GM19455 (cell line): Measurements from ENCODE around the gene RMRP.

Experiments used
- ATAC-seq: cut with Tn5 transposase; IDR thresholded peaks from one replicate; pipeline ENCODE4 v1.9.1; 2021; ENCODE audit not compliant: unreplicated experiment

The RMRP gene

DNA sequence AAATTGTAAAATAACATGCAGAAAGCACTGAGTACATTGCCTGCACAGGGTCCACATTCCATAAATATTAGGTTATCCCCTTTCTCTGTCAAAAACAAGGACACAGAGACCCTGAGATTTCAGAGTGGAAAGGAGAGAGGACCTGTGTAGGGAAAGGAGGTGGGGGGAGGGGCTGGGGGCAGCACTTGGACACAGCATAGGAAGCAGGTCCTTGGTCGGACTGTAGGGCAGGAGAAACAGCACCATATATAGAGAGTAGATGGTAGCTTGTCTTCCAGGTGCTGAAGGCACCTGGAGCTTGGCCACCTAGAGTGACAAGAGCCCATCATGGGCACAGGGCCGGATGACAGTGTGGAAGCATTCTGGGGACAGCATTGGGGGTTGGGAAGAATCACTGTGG is 29.5 kb upstream of the RMRP start:
- ATAC-seq = no peak

DNA sequence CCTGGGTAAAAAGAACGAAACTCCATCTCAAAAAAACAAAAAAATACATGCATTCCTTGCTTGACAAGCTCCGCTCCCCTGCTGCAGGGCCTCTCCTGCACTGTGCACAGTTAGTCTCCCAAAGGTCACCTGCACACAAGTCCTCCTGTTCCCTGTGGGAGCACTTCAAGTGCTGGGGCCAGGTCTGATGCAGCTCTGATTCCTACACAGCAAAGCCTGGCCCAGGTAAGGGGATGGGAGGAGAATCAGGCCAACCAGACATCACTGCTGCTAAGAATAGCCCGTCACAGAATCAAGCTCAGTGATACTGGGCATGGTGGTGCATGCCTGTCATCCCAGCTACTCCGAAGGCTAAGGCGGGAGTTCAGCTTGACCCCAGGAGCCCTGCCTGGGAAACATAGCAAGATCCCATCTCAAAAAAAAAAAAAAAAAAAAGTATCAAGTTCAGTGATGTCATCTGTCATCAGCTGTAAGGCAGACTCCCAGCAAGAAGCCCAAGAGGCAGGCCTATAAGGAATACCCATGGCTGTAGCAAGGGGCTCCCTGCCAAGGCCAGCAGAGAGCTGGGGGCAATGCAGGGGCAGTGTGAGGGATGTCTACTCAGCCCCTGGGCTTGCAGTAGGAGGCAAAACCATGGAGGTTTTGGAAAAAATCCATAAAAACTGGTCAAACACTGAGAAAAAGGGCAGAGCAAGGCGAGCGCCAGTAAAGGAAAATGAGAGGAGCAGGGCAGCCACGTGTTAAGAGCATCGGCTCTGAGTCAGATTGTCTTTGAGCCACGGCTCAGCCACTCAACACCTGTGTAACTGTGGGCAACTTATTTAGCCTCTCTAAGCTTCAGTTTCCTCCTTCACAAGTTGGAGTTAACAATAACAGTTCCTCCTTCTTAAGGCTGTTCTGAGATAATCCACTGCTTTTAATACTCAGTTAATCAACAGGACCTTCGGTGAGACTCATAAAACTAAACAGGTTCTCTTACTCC is 28.7 kb upstream of the RMRP start:
- no peak for ATAC-seq

DNA sequence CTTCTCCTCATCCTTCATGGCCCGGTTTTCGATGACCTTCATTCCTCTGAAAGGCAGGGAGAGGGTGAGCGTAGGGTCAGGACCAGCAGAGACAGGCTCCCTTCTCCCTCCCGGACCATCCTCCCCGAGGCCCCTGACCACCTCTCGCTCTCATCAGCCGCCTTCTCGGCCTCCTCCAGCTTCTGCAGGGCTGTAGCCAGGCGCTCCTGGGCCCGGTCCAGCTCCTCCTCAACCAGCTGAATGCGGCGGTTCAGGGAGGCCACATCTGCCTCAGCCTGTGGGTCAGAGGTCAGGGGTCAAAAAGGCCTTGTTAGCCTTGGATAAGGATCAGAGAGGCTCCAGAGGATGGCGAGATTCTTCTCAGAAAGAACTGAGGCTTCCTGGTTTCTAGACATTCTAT is 27.7 kb upstream of the RMRP start:
- ATAC-seq = no peak

DNA sequence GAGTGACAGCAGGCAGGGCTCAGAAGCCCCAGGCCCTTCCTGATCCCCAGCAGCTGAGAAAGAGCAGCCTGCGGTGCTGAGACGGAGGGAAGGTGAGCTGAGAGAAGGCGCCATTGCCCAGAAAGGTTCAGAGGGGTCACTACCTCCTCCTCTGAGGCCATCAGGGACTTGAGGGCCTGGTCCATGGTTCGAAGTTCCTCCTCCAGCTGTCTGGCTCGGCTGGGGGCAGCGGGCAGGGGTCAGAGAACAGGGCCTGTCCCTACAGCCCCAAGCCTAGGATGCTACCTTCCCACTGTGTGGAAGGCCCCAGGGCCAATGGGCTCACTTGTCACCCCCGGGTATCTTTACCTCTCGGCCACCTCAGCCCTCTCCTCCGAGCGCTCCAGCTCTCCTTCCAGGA is 27.1 kb upstream of the RMRP start:
- no peak for ATAC-seq

DNA sequence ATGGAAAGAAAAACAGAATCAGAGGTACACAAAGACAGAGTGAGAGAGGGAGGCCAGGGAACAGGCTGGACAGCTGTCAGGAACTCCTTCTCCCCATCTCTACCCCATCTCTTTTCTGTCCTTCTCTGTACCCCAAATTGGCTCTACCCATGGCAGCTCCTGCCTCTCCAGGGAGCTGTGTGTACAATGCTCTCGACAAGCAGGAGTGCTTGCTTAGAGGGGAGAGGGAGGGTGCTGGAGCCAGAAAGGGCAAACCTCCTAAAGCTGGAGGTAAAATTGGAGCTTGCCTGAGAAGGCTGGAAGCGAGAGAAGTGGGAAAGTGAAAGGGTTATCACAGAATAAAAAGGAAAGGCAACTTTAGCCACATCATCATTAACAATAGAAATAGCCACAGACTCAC is 25.5 kb upstream of the RMRP start:
- ATAC-seq = no peak

DNA sequence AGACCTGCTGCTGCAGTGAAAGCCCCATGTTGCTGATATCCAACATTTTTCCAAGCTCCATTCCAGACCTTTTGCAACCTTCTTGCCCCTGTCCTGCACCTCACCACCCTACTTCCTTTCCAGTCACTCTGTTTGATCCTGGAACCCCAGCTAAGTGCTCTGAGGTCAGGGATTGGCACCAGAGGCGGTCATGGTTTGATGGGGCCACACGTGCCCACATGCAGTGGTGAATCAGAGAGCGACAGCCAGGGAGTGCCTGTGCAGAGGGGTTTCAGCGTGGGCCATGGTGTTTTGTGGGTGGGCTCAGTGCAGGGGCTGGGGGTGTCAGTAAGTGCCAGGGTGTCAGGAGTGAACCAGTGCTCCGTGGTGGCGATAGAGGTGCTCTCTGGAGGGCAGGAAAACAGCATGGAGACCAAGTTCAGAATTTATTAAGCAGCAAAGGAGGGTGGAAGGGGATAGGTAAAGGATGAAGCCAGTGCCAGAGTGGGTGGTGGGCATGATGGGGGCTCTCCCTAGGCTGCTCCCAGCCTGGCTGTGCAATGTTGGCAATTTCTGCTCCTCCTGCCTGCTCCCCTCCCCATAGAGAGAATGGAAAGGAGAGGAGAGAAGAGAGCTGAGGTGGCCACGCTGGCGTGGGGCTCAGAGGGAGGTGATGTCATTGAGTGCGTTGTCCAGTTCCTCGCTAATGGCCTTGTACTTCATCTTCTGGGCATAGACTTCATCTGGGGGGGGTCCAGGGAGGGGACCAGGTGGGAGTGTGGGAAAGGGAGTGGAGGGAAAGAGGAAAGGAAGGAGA is 24.9 kb upstream of the RMRP start:
- ATAC-seq = no peak

DNA sequence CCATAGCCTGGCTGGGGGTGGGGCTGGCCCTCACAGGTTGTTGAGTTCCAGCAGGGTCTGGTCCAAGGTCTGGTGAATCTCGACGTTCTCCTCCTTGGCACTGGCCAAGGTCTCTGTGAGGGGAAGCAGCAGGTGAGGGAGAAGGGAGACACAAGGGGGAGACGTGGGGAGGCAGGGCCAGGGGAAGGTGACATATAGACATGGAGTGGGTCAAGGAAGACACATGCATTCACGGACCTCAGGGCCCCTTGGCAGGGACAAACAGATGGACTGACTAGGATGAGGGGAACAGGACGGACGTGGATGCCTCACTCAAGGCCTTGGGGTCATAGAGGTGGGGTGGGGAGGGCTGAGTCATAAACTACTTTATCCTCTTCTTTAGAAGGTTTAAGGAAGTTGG is 24.2 kb upstream of the RMRP start:
- no peak for ATAC-seq

DNA sequence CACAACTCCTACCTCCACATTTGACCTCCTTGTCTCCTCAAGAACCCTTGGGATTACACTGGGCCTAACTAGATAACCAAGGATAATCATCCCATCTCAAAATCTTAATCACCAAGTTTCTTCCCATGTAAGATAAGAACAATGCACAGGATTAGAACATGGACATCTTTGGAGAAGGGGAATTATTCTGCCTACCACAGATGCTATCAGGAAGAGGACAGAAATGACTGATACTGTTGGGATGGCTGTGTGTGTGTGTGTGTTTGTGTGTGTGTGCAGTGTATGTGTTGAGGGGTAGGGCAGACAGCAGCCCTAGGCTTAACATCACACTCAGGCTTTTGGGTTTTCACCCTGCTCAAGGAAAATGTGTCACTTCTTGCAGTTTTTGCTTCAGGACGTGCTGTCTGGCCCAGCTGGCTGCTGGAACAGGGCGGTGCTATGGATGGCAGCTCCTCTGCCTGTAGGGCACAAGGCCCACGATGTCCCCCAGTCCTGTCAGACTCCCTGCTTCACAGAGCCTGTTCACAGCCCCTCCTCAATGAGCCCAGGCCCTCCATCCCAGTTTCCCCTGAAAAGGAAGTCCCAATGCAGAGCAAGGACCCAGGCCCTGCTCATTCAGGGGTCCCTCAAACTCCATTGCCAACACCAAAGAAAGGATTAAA is 23.7 kb upstream of the RMRP start:
- no peak for ATAC-seq

DNA sequence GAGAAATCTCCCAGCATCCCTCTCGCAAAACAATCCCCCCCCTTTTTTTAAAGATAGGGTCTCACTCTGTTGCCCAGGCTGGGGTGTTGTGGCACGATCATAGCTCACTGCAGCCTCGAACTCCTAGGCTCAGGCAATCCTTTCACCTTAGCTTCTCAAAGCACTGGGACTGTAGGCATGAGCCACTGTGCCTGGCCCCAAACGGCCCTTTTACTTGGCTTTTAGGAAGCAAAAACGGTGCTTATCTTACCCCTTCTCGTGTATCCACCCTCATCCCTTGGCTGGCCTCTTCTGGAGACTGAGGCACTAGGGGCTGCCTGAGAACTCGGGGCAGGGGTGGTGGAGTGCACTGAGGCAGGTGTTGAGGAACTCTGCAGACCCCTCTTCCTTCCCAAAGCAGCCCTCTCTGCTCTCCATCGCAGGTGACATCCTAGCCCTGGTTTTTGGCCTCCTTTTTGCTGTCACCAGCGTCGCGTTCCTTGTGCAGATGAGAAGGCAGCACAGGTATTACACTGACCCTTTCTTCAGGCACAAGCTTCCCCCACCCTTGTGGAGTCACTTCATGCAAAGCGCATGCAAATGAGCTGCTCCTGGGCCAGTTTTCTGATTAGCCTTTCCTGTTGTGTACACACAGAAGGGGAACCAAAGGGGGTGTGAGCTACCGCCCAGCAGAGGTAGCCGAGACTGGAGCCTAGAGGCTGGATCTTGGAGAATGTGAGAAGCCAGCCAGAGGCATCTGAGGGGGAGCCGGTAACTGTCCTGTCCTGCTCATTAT is 22.7 kb upstream of the RMRP start:
- no peak for ATAC-seq

DNA sequence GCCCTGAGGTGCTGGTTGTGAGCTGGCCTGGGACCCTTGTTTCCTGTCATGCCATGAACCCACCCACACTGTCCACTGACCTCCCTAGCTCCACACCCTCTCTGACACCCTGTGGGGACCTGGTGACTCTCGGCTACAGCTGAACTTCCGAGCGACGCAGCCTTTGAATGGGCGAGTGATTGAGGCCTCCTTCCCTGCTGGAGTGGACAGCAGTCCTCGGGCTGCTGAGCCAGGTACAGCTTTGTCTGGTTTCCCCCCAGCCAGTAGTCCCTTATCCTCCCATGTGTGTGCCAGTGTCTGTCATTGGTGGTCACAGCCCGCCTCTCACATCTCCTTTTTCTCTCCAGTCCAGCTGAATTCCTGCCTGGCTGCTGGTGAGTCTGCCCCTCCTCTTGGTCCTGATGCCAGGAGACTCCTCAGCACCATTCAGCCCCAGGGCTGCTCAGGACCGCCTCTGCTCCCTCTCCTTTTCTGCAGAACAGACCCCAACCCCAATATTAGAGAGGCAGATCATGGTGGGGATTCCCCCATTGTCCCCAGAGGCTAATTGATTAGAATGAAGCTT is 22.0 kb upstream of the RMRP start:
- ATAC-seq = no peak

DNA sequence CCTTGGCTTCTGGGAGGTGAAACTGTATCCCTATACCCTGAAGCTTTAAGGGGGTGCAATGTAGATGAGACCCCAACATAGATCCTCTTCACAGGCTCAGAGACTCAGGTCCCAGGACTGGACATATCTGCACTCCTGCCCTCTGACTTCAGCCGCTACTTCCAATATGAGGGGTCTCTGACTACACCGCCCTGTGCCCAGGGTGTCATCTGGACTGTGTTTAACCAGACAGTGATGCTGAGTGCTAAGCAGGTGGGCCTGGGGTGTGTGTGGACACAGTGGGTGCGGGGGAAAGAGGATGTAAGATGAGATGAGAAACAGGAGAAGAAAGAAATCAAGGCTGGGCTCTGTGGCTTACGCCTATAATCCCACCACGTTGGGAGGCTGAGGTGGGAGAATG is 21.3 kb upstream of the RMRP start:
- no peak for ATAC-seq

DNA sequence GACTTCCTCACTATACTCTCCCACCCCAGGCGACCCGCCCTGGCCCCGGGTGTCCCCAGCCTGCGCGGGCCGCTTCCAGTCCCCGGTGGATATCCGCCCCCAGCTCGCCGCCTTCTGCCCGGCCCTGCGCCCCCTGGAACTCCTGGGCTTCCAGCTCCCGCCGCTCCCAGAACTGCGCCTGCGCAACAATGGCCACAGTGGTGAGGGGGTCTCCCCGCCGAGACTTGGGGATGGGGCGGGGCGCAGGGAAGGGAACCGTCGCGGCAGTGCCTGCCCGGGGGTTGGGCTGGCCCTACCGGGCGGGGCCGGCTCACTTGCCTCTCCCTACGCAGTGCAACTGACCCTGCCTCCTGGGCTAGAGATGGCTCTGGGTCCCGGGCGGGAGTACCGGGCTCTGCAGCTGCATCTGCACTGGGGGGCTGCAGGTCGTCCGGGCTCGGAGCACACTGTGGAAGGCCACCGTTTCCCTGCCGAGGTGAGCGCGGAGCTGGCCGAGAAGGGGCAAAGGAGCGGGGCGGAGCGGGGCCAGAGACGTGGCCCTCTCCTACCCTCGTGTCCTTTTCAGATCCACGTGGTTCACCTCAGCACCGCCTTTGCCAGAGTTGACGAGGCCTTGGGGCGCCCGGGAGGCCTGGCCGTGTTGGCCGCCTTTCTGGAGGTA is 18.0 kb upstream of the RMRP start:
- no peak for ATAC-seq

DNA sequence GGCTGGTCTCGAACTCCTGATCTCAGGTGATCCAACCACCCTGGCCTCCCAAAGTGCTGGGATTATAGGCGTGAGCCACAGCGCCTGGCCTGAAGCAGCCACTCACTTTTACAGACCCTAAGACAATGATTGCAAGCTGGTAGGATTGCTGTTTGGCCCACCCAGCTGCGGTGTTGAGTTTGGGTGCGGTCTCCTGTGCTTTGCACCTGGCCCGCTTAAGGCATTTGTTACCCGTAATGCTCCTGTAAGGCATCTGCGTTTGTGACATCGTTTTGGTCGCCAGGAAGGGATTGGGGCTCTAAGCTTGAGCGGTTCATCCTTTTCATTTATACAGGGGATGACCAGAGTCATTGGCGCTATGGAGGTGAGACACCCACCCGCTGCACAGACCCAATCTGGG is 17.4 kb upstream of the RMRP start:
- no peak for ATAC-seq

DNA sequence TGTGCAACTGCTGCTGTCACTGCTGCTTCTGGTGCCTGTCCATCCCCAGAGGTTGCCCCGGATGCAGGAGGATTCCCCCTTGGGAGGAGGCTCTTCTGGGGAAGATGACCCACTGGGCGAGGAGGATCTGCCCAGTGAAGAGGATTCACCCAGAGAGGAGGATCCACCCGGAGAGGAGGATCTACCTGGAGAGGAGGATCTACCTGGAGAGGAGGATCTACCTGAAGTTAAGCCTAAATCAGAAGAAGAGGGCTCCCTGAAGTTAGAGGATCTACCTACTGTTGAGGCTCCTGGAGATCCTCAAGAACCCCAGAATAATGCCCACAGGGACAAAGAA is 16.2 kb upstream of the RMRP start:
- ATAC-seq = no peak

DNA sequence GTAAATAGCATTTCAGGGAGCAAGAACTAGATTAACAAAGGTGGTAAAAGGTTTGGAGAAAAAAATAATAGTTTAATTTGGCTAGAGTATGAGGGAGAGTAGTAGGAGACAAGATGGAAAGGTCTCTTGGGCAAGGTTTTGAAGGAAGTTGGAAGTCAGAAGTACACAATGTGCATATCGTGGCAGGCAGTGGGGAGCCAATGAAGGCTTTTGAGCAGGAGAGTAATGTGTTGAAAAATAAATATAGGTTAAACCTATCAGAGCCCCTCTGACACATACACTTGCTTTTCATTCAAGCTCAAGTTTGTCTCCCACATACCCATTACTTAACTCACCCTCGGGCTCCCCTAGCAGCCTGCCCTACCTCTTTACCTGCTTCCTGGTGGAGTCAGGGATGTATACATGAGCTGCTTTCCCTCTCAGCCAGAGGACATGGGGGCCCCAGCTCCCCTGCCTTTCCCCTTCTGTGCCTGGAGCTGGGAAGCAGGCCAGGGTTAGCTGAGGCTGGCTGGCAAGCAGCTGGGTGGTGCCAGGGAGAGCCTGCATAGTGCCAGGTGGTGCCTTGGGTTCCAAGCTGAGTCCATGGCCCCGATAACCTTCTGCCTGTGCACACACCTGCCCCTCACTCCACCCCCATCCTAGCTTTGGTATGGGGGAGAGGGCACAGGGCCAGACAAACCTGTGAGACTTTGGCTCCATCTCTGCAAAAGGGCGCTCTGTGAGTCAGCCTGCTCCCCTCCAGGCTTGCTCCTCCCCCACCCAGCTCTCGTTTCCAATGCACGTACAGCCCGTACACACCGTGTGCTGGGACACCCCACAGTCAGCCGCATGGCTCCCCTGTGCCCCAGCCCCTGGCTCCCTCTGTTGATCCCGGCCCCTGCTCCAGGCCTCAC is 15.6 kb upstream of the RMRP start, which contains the start of gene CA9:
CA9 (plus strand) TSS at position 797 of the 893 bp plus-strand sequence; CDS start at position 829, 32 bp downstream.
- no peak for ATAC-seq

DNA sequence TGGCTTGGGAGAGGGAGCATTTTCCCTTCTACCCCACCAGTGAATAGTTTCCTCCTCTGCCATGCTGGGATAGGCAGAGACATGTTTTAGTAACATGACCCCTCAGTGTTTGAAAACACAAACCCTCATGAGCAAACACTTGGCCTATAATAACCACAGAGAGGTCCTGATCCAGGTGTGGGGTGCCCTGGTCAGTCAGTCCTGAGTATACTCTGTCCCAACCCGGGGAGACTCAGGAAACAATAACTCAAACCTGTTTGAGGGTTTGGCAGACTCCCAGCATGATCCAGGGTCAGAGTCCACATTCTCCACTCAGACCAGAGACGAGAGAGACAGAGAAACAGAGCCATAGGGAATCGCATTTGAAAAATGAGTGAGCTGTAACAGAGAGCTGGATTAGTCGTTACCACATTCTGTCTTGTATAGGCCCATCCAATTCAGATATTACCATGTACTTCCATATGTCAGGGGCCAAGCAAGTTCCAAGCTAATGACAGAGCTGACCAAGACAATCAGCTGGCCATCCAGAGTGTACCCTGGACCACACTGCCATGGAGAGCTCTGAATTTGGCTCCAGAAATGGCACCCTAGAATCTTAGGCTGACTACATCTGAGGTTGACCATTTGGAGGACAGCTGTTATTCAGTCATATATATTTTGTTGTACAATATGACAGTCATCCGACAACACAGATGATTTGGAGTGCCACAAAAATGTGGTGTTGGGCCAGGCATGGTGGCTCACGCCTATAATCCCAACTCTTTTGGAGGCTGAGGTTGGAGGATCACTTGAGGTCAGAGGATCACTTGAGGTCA is 11.7 kb upstream of the RMRP start:
- ATAC-seq = no peak

DNA sequence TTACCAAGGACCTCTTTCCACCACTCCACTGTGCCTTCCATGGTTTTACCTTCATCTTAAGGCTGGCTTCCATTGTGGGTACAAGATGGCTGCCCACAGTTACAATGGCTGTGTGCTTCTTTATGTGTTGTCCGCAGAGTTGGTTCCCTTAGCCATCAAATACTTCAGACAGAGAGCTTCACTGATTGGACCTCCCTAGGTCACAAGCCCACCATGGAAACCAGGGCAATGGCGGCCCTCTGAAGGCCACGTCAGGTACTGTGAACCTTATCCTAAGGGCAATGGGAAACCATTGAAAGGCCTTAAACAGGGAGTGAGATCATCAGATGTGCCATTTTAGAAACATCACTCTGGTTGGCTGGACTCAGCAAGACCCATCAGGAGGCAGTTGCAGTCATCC is 10.1 kb upstream of the RMRP start:
- ATAC-seq = no peak

DNA sequence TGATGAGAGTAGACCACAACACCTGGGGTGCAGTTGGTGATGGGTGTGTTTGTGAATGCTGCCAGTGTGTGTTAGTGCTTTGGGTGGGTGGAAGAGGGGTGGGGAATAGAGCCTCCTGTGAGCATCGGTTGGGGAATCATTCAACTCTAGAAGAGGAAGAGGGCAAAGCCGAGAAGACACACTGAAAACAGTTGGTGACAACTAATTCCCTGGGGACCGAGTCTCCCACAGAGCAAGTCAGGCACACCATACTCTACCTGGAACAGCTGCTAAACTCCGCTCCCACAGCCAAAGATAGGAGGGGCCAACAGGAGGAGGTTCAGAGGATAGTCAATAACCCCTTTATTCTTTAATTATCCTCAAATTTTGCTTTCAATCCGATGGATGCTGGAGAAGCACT is 8.7 kb upstream of the RMRP start:
- ATAC-seq = no peak
